Globus pallidus (tissue), 1 donor: ENCODE data around the gene ZNF423.

Experiments used
- DNase-seq: peaks from one replicate; pipeline ENCODE4 v3.0.0-alpha.2; 2015; ENCODE audit warnings: low spot score

The ZNF423 gene

DNA sequence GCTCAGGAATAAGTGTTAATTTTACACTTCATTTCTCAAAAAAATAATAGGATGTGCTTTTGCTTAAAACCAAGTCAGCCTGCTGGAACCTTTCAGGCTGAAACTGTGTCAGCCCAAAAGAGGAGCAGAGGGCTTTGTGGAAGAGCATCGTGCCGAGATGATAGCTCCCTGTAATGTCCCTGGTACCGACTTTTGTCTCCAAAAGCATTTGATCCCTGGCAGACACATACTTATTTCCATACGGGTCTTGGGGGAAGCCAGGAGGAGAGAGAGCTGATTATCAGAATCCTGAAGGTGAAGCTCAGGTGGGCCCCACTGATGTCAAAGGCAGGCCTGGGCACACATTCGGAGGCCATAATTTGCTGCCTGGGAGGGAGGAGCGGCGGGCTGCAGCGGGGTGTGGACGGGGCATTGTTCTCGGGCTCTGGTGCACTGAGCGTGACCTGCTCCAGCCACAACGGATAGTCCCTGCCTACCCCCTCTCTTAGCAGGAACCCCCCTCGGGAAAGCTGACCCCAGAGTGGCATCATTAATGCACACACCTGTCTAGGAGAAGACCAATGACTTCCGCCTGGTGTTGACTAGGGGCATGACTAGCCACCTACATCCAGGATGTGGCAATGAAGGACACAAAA lies 326.4 kb downstream of the ZNF423 start:
- no peak for DNase-seq

- no peak for DNase-seq
Measured at GRCh38 chr16:49528866-49529288, 327.0 kb downstream of the ZNF423 start.

DNA sequence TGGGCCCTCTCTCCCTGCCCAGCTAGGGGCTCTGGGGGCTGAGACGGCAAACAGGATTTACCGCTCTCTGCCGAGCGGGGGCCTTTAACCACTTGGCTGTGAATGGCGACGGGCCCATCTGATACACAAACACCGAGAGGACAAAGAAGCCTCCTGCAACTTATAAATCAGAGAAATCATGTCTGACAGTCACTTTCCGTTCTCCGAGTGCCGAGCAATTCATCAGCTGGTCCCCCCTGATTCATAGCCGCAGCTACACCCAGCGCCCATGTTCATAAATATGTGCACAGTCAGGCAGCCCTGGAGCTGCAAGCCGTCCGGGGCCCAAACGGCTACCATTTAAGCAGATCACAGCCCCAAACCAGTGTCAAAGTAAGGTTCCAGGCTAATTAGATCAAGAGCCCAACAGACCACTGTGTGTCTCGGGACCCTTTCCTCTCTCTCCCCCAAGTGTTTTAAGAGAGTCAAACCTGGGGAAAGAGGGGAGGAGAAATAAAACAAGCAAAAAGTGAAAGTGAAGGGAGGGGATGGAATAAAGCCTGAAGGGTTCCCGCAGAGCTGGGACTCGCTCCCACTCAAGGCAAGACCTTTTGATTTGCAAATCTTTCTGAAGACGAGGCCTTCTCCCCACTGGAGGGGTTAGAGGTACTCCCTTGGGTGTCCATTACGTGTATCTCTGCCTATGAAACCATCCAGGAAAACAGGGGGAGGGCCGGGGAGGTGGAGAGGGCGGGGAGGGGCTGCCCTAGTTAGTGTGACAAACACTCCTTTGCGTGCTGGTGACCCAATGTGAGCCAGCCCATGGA lies 327.6 kb downstream of the ZNF423 start:
- DNase-seq = no peak

GRCh38 chr16:49527611-49528010 lies 328.3 kb downstream of the ZNF423 start:
- no peak for DNase-seq

- DNase-seq = no peak
Measured at GRCh38 chr16:49526860-49527365, 329.0 kb downstream of the ZNF423 start.

DNA sequence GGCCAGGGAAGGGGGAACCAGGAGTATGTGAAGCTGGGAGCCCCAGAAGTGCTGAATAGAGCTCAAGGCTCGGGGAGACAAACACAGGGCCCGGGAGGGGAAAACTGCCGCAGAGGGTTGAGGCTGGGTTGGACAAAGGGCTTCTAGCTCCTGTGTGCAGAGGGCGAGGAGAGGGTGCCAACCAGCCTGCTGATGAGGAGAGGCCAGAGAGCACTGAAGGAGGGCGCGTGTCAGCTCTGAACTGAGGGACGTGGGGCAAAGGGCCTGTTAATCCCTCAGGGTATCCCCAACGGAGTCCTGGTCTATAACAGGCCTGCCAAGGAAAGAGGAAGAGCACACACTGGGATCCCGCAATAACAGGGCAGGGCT lies 331.0 kb downstream of the ZNF423 start:
- no peak for DNase-seq

DNA sequence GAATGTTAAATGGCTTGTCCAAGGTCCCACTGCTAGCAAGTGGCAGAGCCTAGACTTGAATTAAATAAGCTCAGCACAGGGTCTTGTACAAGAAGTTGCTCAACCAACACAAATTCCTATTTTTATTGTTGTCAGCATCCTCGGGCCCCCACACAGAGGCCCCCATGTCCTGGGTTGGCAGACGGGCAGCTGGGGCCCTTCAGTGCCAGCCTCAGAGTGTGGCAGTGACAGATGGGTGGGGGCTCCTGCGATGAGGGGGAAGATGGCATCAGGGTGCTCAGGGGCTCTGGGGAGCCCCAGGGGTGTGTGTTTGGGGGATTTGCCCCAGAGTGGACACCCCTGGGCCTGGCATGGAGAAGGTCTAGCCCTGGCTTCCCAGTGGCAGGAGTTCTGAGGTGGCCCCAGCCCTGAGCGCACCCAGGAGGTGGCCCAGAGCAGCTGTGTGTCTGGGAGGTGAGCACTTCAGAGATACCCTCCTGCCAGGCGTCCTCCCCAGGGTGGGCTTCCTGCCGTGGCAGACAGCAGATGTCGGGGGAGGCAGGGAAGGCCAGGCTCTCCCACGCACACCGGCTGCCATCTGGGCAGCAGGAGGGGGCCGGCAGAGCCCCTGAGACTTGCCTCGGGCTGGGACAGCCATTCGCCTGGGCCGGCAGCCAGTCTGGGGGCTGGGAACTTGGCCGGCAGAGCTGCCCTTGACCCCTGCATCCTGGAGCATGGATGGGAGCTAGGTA lies 331.5 kb downstream of the ZNF423 start:
- DNase-seq = no peak

DNA sequence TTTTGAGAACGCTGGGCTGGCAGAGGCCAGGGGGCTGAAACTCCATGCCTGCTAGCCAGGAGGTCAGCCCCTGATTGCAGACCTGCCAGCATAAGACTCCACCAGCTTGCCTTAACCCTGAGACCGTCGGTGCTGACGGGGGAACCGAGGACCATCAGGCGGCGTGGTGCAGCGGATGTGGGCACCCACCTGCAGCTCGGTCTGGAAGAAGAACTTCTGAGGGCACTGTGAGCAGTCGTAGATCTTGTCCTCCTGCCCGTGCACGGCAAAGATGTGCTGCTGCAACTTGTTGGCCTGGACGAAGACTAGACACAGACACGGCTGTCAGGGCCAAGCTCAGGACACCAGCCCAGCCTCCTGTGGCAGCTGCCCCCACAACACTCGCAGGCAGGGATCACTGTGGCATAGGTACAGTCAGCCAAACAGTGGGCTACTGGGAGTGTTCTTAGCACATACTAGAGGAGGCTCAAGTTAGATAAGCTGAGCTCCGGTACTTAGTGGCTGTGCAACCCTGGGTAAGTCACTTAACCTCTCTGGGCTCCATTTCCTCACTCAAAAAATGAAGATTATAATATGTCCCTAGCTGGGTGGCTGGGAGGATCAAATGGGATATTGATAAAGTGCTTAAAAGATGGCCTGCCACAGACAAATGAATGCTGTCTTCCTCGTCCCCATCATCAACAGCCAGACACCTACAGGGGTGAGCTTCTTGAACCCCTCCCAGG lies 332.3 kb downstream of the ZNF423 start:
- no peak for DNase-seq

DNA sequence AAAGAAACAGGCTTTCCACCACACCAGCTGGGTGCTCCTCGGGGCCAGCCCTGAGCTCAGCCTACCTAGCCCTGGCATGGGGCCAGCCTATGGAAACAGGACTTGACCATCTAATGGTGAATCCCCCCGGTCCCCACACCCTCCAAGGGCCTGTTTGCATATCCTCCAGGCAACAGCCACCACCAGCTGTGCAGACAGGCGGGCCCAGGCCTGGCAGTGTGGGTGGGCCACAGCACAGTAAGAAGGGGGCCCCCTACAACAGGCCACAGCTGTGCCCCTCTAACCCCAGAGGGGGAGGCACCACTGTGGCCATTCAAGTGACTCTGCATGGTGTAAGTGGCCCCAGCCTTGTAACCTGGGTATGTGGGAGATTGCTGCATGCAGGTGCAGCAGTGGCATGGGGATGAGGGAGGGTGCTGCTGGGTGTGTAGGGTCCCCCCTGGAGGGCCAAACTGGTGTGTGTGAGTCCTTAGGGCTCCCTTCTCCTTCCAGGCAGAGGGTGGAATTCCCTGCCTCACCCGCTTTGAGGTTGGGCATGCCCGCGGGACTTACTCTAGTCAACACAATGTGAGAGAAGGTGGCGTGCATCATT lies 334.1 kb downstream of the ZNF423 start:
- no peak for DNase-seq

DNA sequence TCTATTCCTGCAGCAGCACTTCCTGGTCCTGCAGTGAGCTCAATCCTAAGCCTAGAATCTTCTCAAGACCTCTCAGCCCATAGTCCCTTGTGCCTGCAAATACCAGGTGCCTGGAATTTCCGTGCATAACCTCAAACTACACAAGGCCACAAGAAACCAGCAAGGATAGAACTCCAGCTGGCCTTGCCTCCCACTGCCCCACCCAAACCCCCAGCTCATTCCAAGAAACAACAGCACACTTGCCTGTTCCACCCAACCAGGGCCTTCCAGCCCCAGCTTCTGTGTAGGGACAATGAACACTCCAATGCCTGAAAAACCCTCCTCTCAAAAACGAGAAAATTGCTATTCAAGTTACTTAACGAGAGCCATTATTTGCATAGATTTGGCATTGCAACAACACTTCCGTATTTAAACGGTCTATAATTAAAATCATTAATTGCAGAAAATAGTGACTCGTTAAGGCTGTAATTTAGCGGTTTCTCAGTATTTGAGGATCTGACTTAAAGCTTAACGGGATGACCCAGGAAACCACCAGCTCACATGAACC lies 335.3 kb downstream of the ZNF423 start:
- no peak for DNase-seq

- no peak for DNase-seq
Measured at GRCh38 chr16:49519741-49520140, 336.2 kb downstream of the ZNF423 start.

GRCh38 chr16:49519008-49519656 lies 336.8 kb downstream of the ZNF423 start:
- no peak for DNase-seq

- no peak for DNase-seq
Measured at GRCh38 chr16:49516382-49517036, 339.4 kb downstream of the ZNF423 start.

DNA sequence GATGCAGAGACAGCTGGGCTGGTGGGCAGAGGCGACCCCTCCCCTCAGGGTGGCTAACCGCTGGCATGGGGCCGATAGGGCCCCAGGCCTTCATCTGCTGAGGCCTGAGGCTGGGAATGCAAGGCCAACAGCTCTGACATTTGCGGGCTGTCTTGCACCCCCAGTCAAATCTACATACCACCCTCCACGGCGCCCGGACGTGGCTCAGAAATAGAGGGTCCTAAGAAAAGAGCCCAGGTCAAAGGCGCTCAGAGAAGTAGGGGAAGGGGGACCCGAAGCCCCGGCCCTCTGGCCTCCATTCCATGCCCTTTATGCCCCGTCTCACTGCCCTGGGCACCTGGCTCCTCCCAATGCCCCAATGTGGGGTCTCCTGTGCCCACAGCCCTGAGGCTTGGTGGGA lies 340.1 kb downstream of the ZNF423 start:
- DNase-seq = no peak

DNA sequence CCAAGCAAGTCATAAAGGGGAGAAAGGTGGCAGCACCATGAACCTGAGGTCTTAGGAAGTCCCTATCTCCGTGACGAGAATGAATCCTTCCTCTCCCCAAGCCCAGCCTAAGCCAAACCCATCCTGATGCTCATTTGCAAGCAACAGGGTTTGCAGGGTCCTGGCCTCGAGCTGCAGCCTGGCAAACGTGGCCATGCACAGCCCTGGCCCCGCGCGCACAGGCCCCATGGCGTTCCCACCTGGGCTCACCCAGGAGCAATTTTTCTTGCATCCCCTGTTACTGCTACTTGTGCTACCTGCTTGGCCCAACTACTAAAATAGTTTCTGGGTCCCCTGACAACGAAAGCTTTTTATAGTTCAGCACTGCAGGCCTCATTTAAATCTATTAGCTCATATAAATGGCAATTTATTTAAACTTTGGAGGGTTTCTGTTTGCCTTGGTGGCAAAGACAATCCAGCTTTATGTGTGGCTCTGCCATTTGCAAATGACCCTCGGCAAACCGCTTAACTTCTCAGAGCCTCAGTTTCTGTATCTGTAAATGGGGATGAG lies 340.8 kb downstream of the ZNF423 start:
- DNase-seq = no peak

DNA sequence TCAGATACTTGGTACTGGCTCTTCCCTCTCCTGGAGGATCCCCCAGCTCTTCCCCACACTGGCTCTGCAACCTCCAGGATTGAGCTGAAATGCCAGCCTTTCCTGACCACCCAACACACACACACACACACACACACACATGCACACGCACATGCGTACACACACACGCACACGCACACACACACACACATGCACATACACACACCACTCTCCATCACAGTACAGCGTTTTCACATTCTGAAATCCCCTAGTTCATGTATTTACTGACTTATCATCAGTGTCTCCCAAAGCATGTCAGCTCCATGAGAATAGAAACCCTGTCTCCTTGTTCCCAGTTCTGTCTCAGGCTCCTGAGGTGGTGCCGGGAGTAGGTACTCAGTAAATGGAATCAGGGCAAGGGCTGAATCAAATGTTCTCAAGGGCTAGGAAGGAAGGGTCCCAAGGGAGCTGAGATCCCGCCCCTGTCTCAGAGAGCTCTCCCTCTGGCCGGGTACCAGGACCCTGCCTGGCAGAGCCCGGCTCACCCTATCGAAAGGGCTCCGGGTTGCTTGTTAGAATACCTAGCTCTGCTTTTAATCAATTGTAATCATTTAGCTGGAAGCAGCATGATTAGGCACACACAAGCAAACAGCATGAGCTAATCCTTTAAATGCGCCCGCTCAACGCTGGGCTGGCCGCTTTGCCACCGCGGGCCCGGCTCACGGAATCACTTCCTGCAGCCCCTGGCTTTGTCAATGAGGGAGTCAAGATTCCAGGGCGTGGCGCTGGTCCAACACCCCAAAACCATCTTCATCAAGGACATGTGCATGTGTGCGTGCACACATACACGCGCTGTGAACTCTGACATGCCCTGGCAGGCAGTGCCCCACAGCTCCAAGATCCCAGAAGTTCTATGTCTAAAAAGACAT lies 341.6 kb downstream of the ZNF423 start:
- no peak for DNase-seq

DNA sequence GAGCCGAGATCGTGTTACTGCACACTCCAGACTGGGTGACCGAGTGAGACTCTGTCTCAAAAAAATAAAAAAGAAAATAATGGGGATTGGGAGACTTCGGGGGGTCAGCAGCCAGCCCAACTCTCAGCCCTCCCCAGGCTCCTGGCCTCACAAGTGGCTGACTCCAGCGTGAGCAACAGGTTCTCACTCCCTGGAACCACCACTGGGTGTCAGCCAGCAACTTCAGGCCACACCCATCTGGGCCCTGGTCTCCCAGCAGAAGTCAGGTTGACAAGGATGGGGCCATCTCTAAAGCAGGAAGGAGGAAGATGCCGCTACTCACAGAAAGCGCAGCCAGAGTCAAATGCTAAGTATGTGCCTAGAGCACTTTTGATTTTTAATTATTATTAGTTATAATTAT lies 342.9 kb downstream of the ZNF423 start:
- no peak for DNase-seq

DNA sequence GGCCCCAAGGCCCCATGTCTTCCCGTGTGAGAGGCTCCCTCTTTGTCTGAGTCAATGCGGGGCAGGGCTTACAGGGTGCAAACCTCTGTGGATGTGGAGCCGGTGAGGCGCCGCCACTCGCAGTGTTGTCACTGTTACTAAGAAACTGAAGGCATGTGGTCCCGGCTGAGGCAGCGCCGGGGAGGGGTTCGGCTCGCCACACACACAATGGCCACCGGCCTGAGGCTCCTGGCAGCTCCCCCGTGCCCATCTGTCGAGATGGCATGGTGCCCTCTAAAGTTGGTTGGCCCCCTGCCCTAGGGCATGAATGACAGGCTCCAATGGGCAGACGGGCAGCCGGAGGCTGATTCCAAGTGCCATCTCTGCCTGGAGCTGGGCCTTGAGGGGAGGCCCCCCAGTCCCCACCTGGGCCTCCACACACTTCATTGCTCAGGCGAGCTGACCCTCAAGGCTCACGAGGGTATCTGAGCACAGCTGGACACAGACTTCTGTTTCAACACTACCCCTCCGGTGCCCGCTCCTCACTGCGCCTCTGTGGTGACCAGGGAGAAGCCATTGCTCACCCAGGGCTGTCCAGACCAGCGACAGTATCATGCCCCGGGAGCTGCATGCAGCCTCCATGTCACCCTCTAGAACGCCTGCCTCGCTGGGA lies 345.1 kb downstream of the ZNF423 start:
- peak; percentile 26 for DNase-seq

DNA sequence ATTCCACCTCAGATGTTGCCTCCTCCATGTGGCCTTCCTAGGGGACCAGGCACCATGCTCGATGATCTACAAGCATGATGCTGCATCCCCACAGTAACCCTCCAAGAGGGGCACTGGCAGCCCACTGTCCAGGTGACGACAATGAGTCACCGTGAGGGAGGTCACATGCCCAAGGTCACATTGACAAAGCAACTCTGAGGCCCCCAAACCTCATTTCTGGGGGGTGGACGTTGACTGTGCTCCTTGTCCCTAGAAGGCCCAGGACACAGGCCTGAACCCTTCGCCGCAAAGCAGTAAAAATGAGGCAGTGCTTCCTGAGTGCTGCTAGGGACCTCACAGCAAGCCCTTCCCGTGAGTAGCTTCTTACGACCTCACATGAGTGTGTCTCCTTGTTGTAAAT lies 345.8 kb downstream of the ZNF423 start:
- DNase-seq = no peak
